Naive thymus-derived CD4-positive, alpha-beta T cell (primary cell): ENCODE measurements around the gene IFIT1. TPM values are rescaled to one million over a fixed set of nuclear protein-coding genes. Genes with fewer than 3 reads are reported as not detected.
"Not testable (repeated sequence)": the region's sequence is repeated elsewhere in the genome, so short reads cannot be mapped to it uniquely, and the experiment has no call there.

Source experiments
- ATAC-seq: fragments of 150-1000 bp; cut with Tn5 transposase; 2 replicates; pipeline ENCODE4 v1.10.0; 2021; ENCODE audit warnings: mild to moderate bottlenecking, moderate library complexity
- CTCF ChIA-PET: fragments of 350-600 bp; sonication (Branson Sonifier 250); formaldehyde crosslinking; loops from one replicate; lab custom pipeline; 2021; ENCODE audit warnings: antibody characterized with exemption; lab: Charles Lee
- POLR2A ChIA-PET: fragments of 350-600 bp; sonication (Branson Sonifier 250); formaldehyde crosslinking; loops from one replicate; lab custom pipeline; 2021; ENCODE audit warnings: antibody characterized with exemption, inconsistent platforms; lab: Charles Lee
- DNase-seq, 9 donors: peaks; one replicate each; pipeline versions ENCODE4 v3.0.0 to v3.0.0-alpha.2; 2020 to 2022; ENCODE audit warnings: mixed read lengths in 1 of 9
- H3K27ac ChIP-seq: one replicate; pipeline ENCODE4 v1.7.0; 2013; ENCODE audit warnings: mild to moderate bottlenecking, low read depth, low read length, moderate library complexity
- H3K27me3 ChIP-seq, 2 donors: one replicate each; pipeline ENCODE4 v1.7.0; 2013; ENCODE audit warnings: low read length in 2 of 2, mild to moderate bottlenecking in 2 of 2, moderate library complexity in 2 of 2; ENCODE audit not compliant: control insufficient read depth in 2 of 2, insufficient read depth in 2 of 2
- H3K36me3 ChIP-seq, 3 experiments: 1 replicate in 2 of 3; 2 replicates in 1 of 3; pipeline ENCODE4 v1.7.0; 2013; ENCODE audit warnings: low read length in 3 of 3, mild to moderate bottlenecking in 3 of 3, moderate library complexity in 1 of 3; ENCODE audit not compliant: insufficient read depth in 3 of 3, control insufficient read depth in 2 of 3
- H3K4me1 ChIP-seq, 2 donors: one replicate each; pipeline ENCODE4 v1.7.0; 2013; ENCODE audit warnings: low read length in 2 of 2, mild to moderate bottlenecking in 2 of 2, moderate library complexity in 1 of 2; ENCODE audit not compliant: control insufficient read depth in 2 of 2, insufficient read depth in 2 of 2
- H3K4me3 ChIP-seq: 2 replicates; pipeline ENCODE4 v1.7.0; 2013; ENCODE audit warnings: mild to moderate bottlenecking, low read length
- H3K9me3 ChIP-seq, 3 experiments: 1 replicate in 2 of 3; 2 replicates in 1 of 3; pipeline ENCODE4 v1.7.0; 2013; ENCODE audit warnings: low read length in 3 of 3; ENCODE audit not compliant: control insufficient read depth in 2 of 3
- H3K27ac Mint-ChIP-seq, 9 donors: one replicate each; pipeline ENCODE4 v1.8.0; 2020 to 2022; ENCODE audit warnings: mixed read lengths in 9 of 9, mild to moderate bottlenecking in 8 of 9, moderate library complexity in 5 of 9, inconsistent platforms in 2 of 9
- H3K27me3 Mint-ChIP-seq, 5 donors: one replicate each; pipeline ENCODE4 v1.8.0; 2021 to 2022; ENCODE audit warnings: mixed read lengths in 5 of 5, mild to moderate bottlenecking in 1 of 5
- H3K36me3 Mint-ChIP-seq, 5 donors: one replicate each; pipeline ENCODE4 v1.8.0; 2020 to 2022; ENCODE audit warnings: mixed read lengths in 5 of 5, mild to moderate bottlenecking in 3 of 5, inconsistent platforms in 1 of 5
- H3K4me1 Mint-ChIP-seq, 7 donors: one replicate each; pipeline ENCODE4 v1.8.0; 2020 to 2022; ENCODE audit warnings: mixed read lengths in 7 of 7, mild to moderate bottlenecking in 3 of 7, inconsistent platforms in 1 of 7
- H3K4me3 Mint-ChIP-seq, 10 donors: one replicate each; pipeline ENCODE4 v1.8.0; 2020 to 2022; ENCODE audit warnings: mild to moderate bottlenecking in 10 of 10, mixed read lengths in 10 of 10, moderate library complexity in 6 of 10, inconsistent platforms in 2 of 10
- H3K9me3 Mint-ChIP-seq, 11 donors: one replicate each; pipeline ENCODE4 v1.8.0; 2020 to 2022; ENCODE audit warnings: mixed read lengths in 11 of 11, mild to moderate bottlenecking in 4 of 11, inconsistent platforms in 1 of 11, moderate library complexity in 1 of 11
- intact Hi-C, 2 donors: fragments of 100-400 bp; cut with micrococcal nuclease; formaldehyde crosslinking; loops; one replicate each; pipeline ENCODE4 v1.15.1; 2023
- polyA plus RNA-seq, 2 donors: library from polyadenylated mRNA; unstranded; fragments of 300-500 nt; fragmentation: Illumina TruSeq; gene quantifications; one replicate each; pipeline ENCODE4 v1.2.3, GENCODE V29; 2021
- total RNA-seq, 6 experiments: library from RNA in 5 of 6; stranded (reverse) in 5 of 6; gene quantifications; 1 replicate in 5 of 6; 2 replicates in 1 of 6; pipeline ENCODE4 v1.2.3 and lab custom pipeline; 2021 to 2026

The IFIT1 gene
- total and polyA plus RNA-seq, 7 experiments from 2014 or later, result 1.7 to 16.5 (median 6.5) TPM

DNA sequence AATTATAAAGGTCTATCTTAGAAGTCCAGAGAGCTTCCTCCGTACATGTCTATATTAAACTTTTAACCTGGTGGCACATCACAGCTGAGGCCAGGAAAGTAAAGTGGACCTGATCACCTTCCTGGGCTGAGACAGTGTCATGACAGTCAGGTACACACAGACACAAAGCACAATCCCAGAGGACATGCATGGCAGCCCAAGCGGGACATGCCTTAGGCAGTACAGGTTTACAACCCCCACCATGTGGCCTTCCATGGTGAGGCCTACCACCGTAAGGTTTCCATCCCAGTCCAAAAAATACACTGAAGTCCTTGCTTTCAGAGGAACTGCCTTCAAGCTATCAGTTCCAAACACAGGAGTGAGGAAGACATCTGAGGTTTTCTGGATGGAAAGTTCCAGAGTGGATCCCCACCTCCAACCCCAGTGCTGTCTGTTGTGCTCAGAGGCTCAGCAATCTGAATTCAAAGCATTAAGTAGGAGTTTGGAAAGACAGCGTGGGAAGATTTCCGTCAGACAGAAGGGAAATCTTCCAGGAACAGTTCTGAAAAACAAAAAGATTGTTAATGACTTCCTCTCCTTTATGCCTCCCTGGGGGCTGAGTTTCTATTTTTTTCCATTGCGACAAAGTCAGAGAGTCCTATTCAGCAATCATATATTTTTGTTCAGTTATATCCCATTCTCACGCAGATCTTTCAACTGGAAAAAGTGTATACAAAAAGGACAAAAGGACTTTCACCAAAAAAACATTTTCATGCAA, 44.5 kb upstream of the IFIT1 start:
- H3K4me3 Mint-ChIP-seq, result no peak overlapping the region
- H3K36me3 Mint-ChIP-seq, result peaks cover 0 to 4% (median 0%) of the 10 kb centered on the region in 5 donors
- Histone ChIP-seq H3K9me3 (no peaks in the 10 kb centered on the region), H3K27me3 (no peaks in the 10 kb centered on the region), H3K4me3 (no peak overlapping the region), H3K4me1 (no peaks in the 10 kb centered on the region), H3K36me3 (no peaks in the 10 kb centered on the region), H3K27ac (no peak overlapping the region)
- H3K27ac Mint-ChIP-seq, result no peak overlapping the region
- POLR2A ChIA-PET, result no interaction called here
- H3K9me3 Mint-ChIP-seq, result no peaks in the 10 kb centered on the region
- DNase-seq (no peak), ATAC-seq (no peak)
- CTCF ChIA-PET, result no interaction called here
- H3K4me1 Mint-ChIP-seq, result peaks cover 8 to 27% (median 20%) of the 10 kb centered on the region in 7 donors
- intact Hi-C loops, result no loop called here
- H3K27me3 Mint-ChIP-seq, result peaks cover 0 to 70% (median 0%) of the 10 kb centered on the region in 5 donors

DNA sequence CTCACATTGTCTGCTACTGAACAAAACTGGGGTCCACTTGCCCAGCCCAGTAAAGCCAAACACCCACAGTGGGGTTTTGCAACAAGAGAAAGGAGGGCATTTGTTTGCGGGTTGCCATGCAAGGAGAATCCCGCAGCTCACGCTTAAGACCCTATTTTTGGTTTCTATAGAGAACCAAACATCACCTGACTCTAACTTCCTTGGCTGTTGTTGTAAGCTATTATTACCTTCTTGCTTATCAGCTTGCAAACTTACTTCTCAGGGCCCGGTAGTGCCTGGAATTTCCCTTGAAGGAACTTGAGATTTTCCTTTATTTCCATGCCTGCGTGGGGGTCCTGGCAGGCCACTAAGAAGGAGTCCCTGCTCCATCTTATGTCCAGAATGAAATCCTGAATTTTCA, 43.9 kb upstream of the IFIT1 start:
- Histone ChIP-seq H3K9me3 (no peaks in the 10 kb centered on the region), H3K36me3 (no peaks in the 10 kb centered on the region), H3K27me3 (no peaks in the 10 kb centered on the region), H3K27ac (no peak overlapping the region), H3K4me3 (no peak overlapping the region), H3K4me1 (no peaks in the 10 kb centered on the region)
- Mint-ChIP-seq H3K36me3 (peaks cover 0 to 3% (median 0%) of the 10 kb centered on the region in 5 donors), H3K27ac (no peak overlapping the region), H3K9me3 (no peaks in the 10 kb centered on the region), H3K4me3 (no peak overlapping the region), H3K27me3 (peaks cover 0 to 70% (median 0%) of the 10 kb centered on the region in 5 donors), H3K4me1 (peaks cover 8 to 27% (median 18%) of the 10 kb centered on the region in 7 donors)
- POLR2A ChIA-PET, result no interaction called here
- no peak for ATAC-seq
- DNase-seq, result no peak
- intact Hi-C loops, result no loop called here
- CTCF ChIA-PET, result no interaction called here

DNA sequence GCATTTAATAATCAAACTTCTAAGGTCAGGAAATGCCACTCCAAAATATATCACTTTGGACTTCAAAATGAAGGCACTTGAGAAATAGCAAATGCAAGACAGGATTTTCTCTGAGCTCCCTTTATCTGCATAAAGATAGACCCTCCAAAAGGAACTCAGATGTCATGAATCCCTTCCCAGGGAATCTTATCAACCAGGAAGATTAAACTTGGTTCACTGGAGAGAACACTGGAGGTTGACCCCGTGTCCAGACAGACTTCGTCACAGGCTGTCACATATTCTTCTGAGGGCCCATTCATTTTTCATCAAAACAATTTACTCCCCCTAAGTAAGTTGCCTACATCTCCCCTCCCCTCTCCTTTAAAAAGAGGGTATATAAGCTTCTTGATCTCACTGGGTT, 43.4 kb upstream of the IFIT1 start:
- ATAC-seq, result no peak
- ChIA-PET CTCF (no interaction called here), POLR2A (no interaction called here)

DNA sequence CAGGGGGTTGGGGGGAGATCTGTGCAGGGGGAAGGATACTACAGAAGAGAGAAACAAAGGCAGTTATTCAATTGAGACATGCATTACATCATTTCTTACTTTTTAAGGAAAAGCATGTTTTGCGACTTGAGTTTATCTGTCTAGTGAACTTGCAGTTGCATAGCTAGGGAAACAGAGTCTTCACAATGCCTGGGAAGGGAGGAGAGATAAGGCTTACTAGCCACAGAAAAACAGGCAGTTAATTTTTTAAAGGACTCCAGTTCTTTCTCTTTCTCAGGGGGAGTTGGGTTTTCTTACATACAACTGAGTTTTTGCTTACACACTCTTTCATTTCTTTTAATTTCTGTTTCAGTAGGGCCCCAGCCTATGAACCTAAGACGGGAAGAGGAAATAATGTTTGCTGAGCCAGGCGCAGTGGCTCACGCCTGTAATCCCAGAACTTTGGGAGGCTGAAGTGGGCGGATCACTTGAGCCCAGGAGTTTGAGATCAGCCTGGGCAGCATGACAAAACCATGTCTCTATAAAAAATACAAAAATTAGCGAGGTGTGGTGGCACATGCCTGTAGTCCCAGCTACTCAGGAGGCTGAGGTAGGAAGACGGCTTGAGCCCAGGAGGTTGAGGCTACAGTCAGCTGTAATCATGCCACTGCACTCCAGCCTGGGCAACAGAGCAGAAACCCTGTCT, 41.6 kb upstream of the IFIT1 start:
- DNase-seq, intact Hi-C loops, H3K36me3 ChIP-seq, H3K9me3 ChIP-seq, H3K36me3 Mint-ChIP-seq, H3K9me3 Mint-ChIP-seq, CTCF ChIA-PET, H3K4me1 ChIP-seq, H3K27me3 ChIP-seq, H3K4me3 ChIP-seq, POLR2A ChIA-PET, ATAC-seq, H3K27ac ChIP-seq: not testable (repeated sequence)
- Mint-ChIP-seq H3K27me3 (peaks cover 0 to 77% (median 0%) of the 10 kb centered on the region in 5 donors), H3K4me3 (peak overlapping the region in 2 of 10 donors; percentile 5 to 7), H3K4me1 (peaks cover 8 to 27% (median 18%) of the 10 kb centered on the region in 7 donors), H3K27ac (peak overlapping the region in 1 of 9 donors; percentile 8)

More for the DNA sequence above, 43.4 kb upstream of the IFIT1 start:
- H3K36me3 Mint-ChIP-seq, result peaks cover 0 to 5% (median 2%) of the 10 kb centered on the region in 5 donors
- DNase-seq, result no peak
- peak overlapping the region in 1 of 9 donors; percentile 4 for H3K27ac Mint-ChIP-seq
- peaks cover 0 to 2% (median 0%) of the 10 kb centered on the region in 11 donors for H3K9me3 Mint-ChIP-seq
- no peaks in the 10 kb centered on the region for H3K36me3 ChIP-seq
- H3K4me3 ChIP-seq, result no peak overlapping the region
- H3K27me3 ChIP-seq, result no peaks in the 10 kb centered on the region
- intact Hi-C loops, result no loop called here
- H3K9me3 ChIP-seq, result no peaks in the 10 kb centered on the region
- peaks cover 8 to 27% (median 18%) of the 10 kb centered on the region in 7 donors for H3K4me1 Mint-ChIP-seq
- H3K4me3 Mint-ChIP-seq, result no peak overlapping the region
- peaks cover 0 to 71% (median 0%) of the 10 kb centered on the region in 5 donors for H3K27me3 Mint-ChIP-seq
- H3K27ac ChIP-seq, result no peak overlapping the region
- H3K4me1 ChIP-seq, result no peaks in the 10 kb centered on the region

DNA sequence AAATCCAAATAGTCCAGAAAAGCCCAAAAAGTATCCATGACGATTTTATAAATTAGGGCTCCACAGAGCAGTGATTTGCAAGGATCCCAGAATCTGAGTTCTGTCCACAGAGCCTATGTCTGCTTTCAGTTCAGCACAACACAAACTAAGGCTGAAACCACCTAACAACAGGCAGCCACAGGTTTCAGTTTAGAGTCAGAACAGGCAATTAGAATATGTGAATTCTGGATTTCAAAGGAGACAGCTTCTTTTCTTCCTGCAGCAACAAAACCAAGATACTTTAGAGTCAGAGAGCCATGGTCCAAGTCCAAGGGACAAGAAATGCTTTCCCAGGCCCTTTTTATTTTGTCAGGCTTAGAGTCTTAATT, 41.0 kb upstream of the IFIT1 start:
- no peak for ATAC-seq
- H3K27me3 Mint-ChIP-seq, result peaks cover 0 to 76% (median 0%) of the 10 kb centered on the region in 5 donors
- no peak overlapping the region for H3K4me3 Mint-ChIP-seq
- DNase-seq, result no peak
- no peak overlapping the region for H3K27ac ChIP-seq
- H3K4me1 Mint-ChIP-seq, result peaks cover 8 to 27% (median 16%) of the 10 kb centered on the region in 7 donors
- peak overlapping the region in 1 of 9 donors; percentile 8 for H3K27ac Mint-ChIP-seq
- POLR2A ChIA-PET, result no interaction called here
- no peaks in the 10 kb centered on the region for H3K36me3 ChIP-seq
- CTCF ChIA-PET, result no interaction called here
- peaks cover 0 to 4% (median 0%) of the 10 kb centered on the region in 11 donors for H3K9me3 Mint-ChIP-seq
- no peaks in the 10 kb centered on the region for H3K9me3 ChIP-seq
- H3K27me3 ChIP-seq, result no peaks in the 10 kb centered on the region
- intact Hi-C loops, result no loop called here
- H3K4me1 ChIP-seq, result no peaks in the 10 kb centered on the region
- peaks cover 0 to 8% (median 4%) of the 10 kb centered on the region in 5 donors for H3K36me3 Mint-ChIP-seq
- H3K4me3 ChIP-seq, result no peak overlapping the region

DNA sequence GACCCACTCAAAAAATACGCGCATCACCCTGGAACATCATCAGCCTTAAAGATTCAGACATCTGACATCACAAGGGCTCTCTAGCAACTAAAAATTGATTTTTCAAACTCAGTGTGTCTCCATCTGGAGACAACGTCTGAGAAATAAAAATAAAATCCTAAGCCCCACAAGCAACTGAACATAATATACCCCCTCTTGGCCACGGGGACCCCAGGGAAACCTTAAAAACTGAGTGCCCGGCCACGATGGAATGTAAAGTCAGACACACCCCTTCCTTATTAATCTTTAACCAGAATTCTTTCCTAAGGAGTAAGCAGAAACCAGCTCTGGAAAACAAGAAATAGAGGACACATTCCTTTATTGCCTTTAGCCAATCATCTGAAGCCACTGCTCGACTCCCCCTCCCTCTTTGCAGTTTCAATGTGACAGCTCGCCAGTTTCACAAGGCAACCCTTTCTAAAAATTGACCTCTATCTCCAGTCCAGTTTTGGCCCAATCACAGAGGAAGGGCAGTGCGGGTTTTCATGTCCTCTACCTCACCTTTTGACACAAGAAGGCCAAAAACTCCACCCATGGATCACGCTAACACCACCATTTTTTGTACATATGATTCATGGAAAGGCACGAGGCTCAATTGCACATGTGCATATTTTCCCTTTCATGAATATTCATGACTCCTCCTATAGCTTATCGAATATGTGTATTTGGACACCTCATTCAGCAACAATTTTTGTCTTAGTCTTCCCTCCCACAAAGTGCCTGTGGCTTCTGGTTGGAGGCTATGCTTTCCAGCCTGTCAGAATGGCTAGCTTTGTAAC, 40.4 kb upstream of the IFIT1 start:
- Mint-ChIP-seq H3K36me3 (peaks cover 0 to 8% (median 4%) of the 10 kb centered on the region in 5 donors), H3K27ac (no peak overlapping the region), H3K4me1 (peaks cover 8 to 27% (median 14%) of the 10 kb centered on the region in 7 donors), H3K27me3 (peaks cover 0 to 75% (median 0%) of the 10 kb centered on the region in 5 donors), H3K9me3 (peaks cover 0 to 4% (median 0%) of the 10 kb centered on the region in 11 donors), H3K4me3 (no peak overlapping the region)
- Histone ChIP-seq H3K27ac (no peak overlapping the region), H3K4me1 (no peaks in the 10 kb centered on the region), H3K36me3 (no peaks in the 10 kb centered on the region), H3K4me3 (no peak overlapping the region), H3K9me3 (no peaks in the 10 kb centered on the region), H3K27me3 (no peaks in the 10 kb centered on the region)
- intact Hi-C loops, result no loop called here
- no peak for ATAC-seq
- ChIA-PET CTCF (no interaction called here), POLR2A (no interaction called here)
- no peak for DNase-seq
